GM18517 (cell line): ENCODE results near the gene NT5C2.

Source experiments
- ATAC-seq: cut with Tn5 transposase; IDR thresholded peaks from one replicate; pipeline ENCODE4 v1.9.1; 2021; ENCODE audit warnings: mild to moderate bottlenecking, moderate library complexity; ENCODE audit not compliant: unreplicated experiment

Gene NT5C2

GRCh38 chr10:103125323-103126267 is 67.5 kb downstream of the NT5C2 start:
- peak; percentile 89 for ATAC-seq

GRCh38 chr10:103124420-103125096 is 68.5 kb downstream of the NT5C2 start:
- no peak for ATAC-seq

- ATAC-seq: no peak
Observed at GRCh38 chr10:103123282-103124024, 69.6 kb downstream of the NT5C2 start.

GRCh38 chr10:103120977-103121735 is 71.9 kb downstream of the NT5C2 start:
- no peak for ATAC-seq

GRCh38 chr10:103120546-103120945 is 72.5 kb downstream of the NT5C2 start:
- no peak for ATAC-seq

GRCh38 chr10:103117247-103117646 is 75.8 kb downstream of the NT5C2 start:
- ATAC-seq: no peak

GRCh38 chr10:103114876-103115275 is 78.2 kb downstream of the NT5C2 start:
- ATAC-seq: no peak

- ATAC-seq: peak; percentile 58
Observed at GRCh38 chr10:103111918-103112877, 80.9 kb downstream of the NT5C2 start.

GRCh38 chr10:103111031-103111917 is 81.8 kb downstream of the NT5C2 start:
- ATAC-seq: peak; percentile 64

- no peak for ATAC-seq
Observed at GRCh38 chr10:103110407-103110806, 82.7 kb downstream of the NT5C2 start.

- ATAC-seq: no peak
Observed at GRCh38 chr10:103109821-103110220, 83.3 kb downstream of the NT5C2 start.

- no peak for ATAC-seq
Observed at GRCh38 chr10:103106539-103106938, 86.5 kb downstream of the NT5C2 start.

- ATAC-seq: no peak
Observed at GRCh38 chr10:103105462-103105861, 87.6 kb downstream of the NT5C2 start.

- ATAC-seq: no peak
Observed at GRCh38 chr10:103104721-103105120, 88.4 kb downstream of the NT5C2 start.

- ATAC-seq: no peak
Observed at GRCh38 chr10:103103989-103104388, 89.1 kb downstream of the NT5C2 start.

GRCh38 chr10:103102195-103102594 is 90.9 kb downstream of the NT5C2 start:
- no peak for ATAC-seq

GRCh38 chr10:103100620-103101019 is 92.5 kb downstream of the NT5C2 start:
- no peak for ATAC-seq

- ATAC-seq: no peak
Observed at GRCh38 chr10:103098240-103098639, 94.8 kb downstream of the NT5C2 start.
